Retina (tissue), 1 donor: ENCODE data around the gene C4orf50.

Experiments
- DNase-seq: peaks from one replicate; pipeline ENCODE4 v3.0.0-alpha.2; 2016

C4orf50 gene

GRCh38 chr4:6018331-6018730 lies at the start of gene C4orf50:
TSS of gene C4orf50 (minus strand) at chr4:6018431.
- DNase-seq: no peak

GRCh38 chr4:6065934-6066590 lies 47.8 kb upstream of the C4orf50 start:
- no peak for DNase-seq

GRCh38 chr4:6065166-6065565 lies 46.9 kb upstream of the C4orf50 start:
- DNase-seq: no peak

- no peak for DNase-seq
These were observed 46.2 kb upstream of the C4orf50 start for GRCh38 chr4:6064383-6064782.

- no peak for DNase-seq
These were observed 45.5 kb upstream of the C4orf50 start for GRCh38 chr4:6063684-6064083.

- DNase-seq: no peak
These were observed 43.9 kb upstream of the C4orf50 start for GRCh38 chr4:6062133-6062532.

- no peak for DNase-seq
These were observed 41.2 kb upstream of the C4orf50 start for GRCh38 chr4:6059375-6059805.

- no peak for DNase-seq
These were observed 40.5 kb upstream of the C4orf50 start for GRCh38 chr4:6058531-6059374.

- DNase-seq: no peak
These were observed 38.9 kb upstream of the C4orf50 start for GRCh38 chr4:6056976-6057766.

GRCh38 chr4:6055436-6055835 lies 37.2 kb upstream of the C4orf50 start:
- no peak for DNase-seq

- no peak for DNase-seq
These were observed 36.8 kb upstream of the C4orf50 start for GRCh38 chr4:6055030-6055429.

- DNase-seq: no peak
These were observed 36.1 kb upstream of the C4orf50 start for GRCh38 chr4:6054162-6054922.

- DNase-seq: no peak
These were observed 34.4 kb upstream of the C4orf50 start for GRCh38 chr4:6052679-6053078.

- DNase-seq: no peak
These were observed 32.3 kb upstream of the C4orf50 start for GRCh38 chr4:6050551-6050950.

- DNase-seq: no peak
These were observed 31.8 kb upstream of the C4orf50 start for GRCh38 chr4:6049985-6050384.

GRCh38 chr4:6049278-6049677 lies 31.0 kb upstream of the C4orf50 start:
- no peak for DNase-seq

GRCh38 chr4:6048537-6048936 lies 30.3 kb upstream of the C4orf50 start:
- no peak for DNase-seq

GRCh38 chr4:6047130-6047673 lies 29.0 kb upstream of the C4orf50 start:
- no peak for DNase-seq

- no peak for DNase-seq
These were observed 28.4 kb upstream of the C4orf50 start for GRCh38 chr4:6046526-6047129.

GRCh38 chr4:6044805-6045204 lies 26.6 kb upstream of the C4orf50 start:
- no peak for DNase-seq

GRCh38 chr4:6044276-6044675 lies 26.0 kb upstream of the C4orf50 start:
- DNase-seq: no peak

- no peak for DNase-seq
These were observed 25.6 kb upstream of the C4orf50 start for GRCh38 chr4:6043843-6044242.
